ENCODE measurements around the gene BMERB1.
A peak's percentile ranks its signal among the peaks of the same experiment; 100 is the strongest.
"Not testable (repeated sequence)": the region's sequence is repeated elsewhere in the genome, so short reads cannot be mapped to it uniquely, and the experiment has no call there.

BMERB1 gene

GRCh38 chr16:15426796-15427195 is 7.6 kb upstream of the BMERB1 start:
- no peak for DNase-seq

DNA sequence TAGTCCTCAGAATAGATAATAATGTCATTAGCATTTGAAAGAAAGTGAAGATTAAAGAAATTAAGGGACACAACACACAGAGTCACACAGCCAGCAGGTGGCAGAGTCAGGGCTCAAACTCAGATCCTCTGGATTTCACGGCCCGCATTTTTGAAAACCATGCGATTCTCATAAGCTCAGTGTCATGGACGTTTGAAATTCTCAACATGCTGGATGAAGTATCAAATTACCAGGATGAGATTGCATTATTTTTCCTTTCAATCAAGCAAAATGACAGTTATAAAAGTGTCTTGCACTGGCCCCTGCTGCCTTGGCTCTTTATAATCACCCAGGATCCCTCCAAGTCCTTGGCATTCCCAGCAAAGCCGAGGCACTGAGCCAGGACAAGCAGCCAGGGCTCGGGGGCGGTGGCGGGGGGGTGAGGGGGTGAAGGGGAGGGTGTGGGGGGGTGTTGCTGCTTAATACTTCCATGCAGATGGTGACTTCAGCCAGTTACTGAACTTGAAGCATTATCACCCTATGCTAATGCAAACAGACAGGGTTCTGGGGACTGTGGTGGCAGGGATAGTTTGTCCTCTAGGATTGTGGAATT is 6.6 kb upstream of the BMERB1 start:
- peak; percentile 27 to 61 for DNase-seq

- not testable (repeated sequence) for DNase-seq
Observed at GRCh38 chr16:15430884-15431283, 3.5 kb upstream of the BMERB1 start.

- no peak for DNase-seq
Observed at GRCh38 chr16:15434079-15434424, 336 bp upstream of the BMERB1 start.

- DNase-seq: no peak
Observed at GRCh38 chr16:15435216-15435864, 952 bp downstream of the BMERB1 start.

- no peak for DNase-seq
Observed at GRCh38 chr16:15439102-15439501, 4.7 kb downstream of the BMERB1 start.

- DNase-seq: no peak
Observed at GRCh38 chr16:15439521-15439920, 5.1 kb downstream of the BMERB1 start.

- DNase-seq: no peak
Observed at GRCh38 chr16:15440852-15441251, 6.5 kb downstream of the BMERB1 start.

DNA sequence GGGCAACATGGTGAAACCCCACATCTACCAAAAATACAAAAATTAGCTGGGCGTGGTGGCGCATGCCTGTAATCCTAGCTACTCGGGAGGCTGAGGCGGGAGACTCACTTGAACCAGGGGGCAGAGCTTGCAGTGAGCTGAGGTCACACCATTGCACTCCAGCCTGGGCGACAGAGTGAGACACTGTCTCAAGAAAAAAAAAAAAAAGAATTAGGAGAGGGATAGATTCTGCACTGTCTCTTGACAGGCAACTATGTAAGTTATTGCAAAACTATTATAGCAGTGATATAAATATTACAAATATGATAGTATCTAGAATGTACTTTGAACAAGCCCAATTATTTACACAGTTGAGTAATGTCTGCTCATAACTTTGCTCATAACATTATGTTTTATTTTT is 7.8 kb downstream of the BMERB1 start:
- DNase-seq: not testable (repeated sequence)

- no peak for DNase-seq
Observed at GRCh38 chr16:15443753-15444152, 9.4 kb downstream of the BMERB1 start.

- no peak for DNase-seq
Observed at GRCh38 chr16:15444264-15444663, 9.9 kb downstream of the BMERB1 start.

DNA sequence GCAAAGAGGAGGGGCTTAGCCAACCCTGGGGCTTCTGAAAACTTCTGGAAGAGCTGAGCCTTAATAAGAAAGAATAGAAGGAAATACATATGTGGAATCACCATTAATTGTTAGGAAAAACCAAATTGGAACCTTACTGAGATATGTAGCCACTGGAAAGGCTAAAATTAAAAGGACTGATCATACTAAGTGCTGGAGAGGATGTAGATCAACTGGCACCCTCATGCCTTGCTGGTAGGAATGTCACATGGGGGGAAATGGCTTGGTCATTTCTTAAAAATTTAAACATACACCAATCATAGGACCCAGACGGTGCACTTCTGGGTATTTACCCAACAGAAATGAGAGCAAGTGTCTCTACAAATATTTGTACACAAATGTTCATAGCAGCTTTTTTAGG is 11.1 kb downstream of the BMERB1 start:
- no peak for DNase-seq

DNA sequence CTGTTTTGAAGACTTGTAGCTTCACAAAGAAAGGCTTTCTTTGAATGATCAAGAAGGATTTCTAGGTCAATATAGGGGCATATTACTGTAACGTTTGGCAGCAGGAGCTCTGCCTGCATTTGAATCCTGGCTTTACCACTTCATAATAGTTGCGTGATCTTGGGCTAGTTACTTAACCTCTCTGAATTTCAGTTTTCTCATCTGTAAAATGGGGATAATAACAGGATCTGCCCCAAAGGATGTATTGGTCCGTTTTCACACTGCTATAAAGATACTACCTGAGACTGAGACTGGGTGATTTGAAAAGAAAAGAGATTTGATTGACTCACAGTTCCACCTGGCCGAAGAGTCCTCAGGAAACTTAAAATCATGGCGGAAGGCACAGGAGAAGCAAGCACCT is 12.5 kb downstream of the BMERB1 start:
- no peak for DNase-seq

GRCh38 chr16:15450624-15451023 is 16.2 kb downstream of the BMERB1 start:
- no peak for DNase-seq

DNA sequence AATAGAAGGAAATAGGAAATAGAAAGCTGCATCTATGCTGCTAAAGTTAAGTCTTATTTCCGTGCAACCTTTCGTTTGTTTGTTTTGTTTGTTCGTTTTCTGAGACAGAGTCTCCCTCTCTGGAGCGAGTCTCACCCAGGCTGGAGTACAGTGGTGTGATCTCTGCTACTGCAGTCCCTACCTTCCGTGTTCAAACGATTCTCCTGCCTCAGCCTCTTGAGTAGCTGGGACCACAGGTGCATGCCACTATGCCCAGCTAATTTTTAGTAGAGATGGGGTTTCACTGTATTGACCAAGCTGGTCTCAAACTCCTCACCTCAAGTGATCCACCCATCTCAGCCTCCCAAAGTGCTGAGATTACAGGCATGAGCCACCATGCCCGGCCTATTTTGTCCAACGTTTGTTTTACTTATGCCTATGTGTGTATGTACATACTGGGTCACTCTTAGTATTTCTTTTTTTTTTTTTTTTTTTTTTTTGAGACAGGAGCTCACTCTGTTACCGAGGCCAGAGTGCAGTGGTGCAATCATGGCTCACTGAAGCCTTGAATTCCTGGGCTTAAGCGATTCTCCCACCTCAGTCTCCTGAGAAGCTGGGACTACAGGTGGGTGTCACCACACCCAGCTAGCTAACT is 16.8 kb downstream of the BMERB1 start:
- no peak for DNase-seq

- DNase-seq: peak in 1 of 2 donors; percentile 16
Observed at GRCh38 chr16:15452246-15452855, 18.0 kb downstream of the BMERB1 start.

GRCh38 chr16:15453296-15453695 is 18.9 kb downstream of the BMERB1 start:
- DNase-seq: not testable (repeated sequence)

GRCh38 chr16:15454933-15455332 is 20.5 kb downstream of the BMERB1 start:
- not testable (repeated sequence) for DNase-seq

- no peak for DNase-seq
Observed at GRCh38 chr16:15457400-15457799, 23.0 kb downstream of the BMERB1 start.

DNA sequence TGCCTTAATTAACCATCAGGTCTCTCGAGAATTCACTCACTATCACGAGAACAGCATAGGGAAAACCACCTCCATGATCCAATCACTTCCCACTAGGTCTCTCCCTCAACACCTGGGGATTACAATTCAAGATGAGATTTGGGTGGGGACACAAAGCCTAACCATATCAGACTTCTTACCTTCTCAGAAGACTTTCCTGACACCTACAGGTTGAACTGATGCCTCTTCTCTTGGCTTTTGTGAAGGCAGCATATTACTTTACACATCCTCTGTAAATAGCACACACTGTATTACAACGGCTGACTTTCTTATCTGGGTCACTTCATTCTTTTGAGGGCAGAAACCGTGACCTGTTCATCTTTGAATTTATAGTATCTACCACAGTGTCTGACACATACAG is 23.6 kb downstream of the BMERB1 start:
- no peak for DNase-seq

DNA sequence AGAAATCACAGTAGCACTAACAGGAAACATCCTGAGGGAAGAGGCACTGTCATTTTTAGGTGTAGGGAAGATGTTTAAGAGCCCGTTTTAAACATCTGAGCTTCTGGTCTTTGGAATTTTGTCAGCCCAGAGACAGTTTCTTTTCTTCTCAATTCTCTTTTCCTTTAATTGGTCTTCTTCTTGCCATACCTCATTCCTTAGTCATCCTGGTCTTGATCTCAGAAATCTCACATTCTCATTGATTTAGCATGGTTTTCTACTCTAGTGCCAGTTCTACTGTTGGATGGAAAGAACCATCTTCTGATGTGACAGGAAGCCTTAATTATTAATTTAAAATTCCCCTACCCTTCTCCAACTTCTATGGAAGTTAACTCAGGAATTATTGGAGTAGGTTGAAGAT is 25.4 kb downstream of the BMERB1 start:
- no peak for DNase-seq

DNA sequence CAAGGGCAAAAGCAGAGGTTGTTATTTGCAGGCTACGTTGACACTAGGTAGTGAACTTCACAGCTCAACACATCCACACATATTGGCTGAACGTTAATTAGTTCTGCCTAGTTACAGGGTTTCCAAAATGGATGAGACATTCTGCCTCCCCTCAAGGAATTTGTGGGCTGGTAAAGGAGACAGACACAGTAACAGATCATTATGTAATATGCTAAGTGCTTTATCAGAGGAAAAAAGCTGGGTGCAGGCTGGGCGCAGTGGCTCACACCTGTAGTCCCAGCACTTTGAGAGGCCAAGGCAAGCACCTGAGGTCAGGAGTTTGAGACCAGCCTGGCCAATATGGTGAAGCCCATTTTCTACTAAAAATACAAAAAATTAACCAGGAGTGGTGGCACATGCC is 26.2 kb downstream of the BMERB1 start:
- no peak for DNase-seq

DNA sequence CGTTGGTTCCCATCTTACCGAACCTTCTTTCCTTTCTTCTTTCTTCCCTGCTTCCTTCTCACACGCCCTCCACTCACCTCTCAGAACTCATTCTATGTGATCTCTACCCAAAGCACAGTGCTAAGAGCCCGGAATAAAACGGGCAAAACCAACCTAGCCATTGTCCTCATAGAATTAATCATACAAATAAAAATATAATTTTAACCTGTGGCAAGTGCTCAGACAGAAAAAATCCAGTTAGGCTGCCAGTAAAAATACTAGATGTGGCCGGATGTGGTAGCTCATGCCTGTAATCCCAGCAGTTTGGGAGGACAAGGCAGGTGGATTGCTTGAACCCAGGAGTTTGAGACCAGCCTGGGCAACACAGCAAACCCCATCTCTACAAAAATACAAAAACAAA is 27.0 kb downstream of the BMERB1 start:
- no peak for DNase-seq

Data from inflammatory macrophage treated with lipopolysaccharide for 1 hour (primary cell).